Left lobe of liver (tissue), 2 donors: Measurements from ENCODE around the gene BRPF3. TPM values are rescaled to one million over a fixed set of nuclear protein-coding genes. Genes with fewer than 3 reads are reported as not detected.

Source experiments
- ATAC-seq: fragments of 200-7000 bp; cut with Tn5 transposase; one replicate; pipeline ENCODE4 v1.9.1; 2020; ENCODE audit warnings: mild to moderate bottlenecking, moderate library complexity
- DNase-seq: peaks from one replicate; pipeline ENCODE4 v3.0.0-alpha.2; 2020; ENCODE audit warnings: low spot score
- total RNA-seq: library from RNA; stranded (reverse); gene quantifications from one replicate; pipeline ENCODE4 v1.2.1, GENCODE V29; 2021
- donor health status: DM: no; HTN: no; CAD: no; lungs with moderate emphysema.
- donor health status: DM: no; HTN: yes; CAD: no.

BRPF3 gene
- 18.4 TPM for total RNA-seq

- DNase-seq (peak; percentile 85), ATAC-seq (peak; percentile 81)
Observed at GRCh38 chr6:36196113-36196879, at the start of gene BRPF3. Gene BRPF3, plus strand, starts transcription at chr6:36196744. Its CDS starts 3,579 bp downstream, at chr6:36200323.

GRCh38 chr6:36147294-36147693 lies 49.2 kb upstream of the BRPF3 start:
- DNase-seq (no peak), ATAC-seq (peak; percentile 21)

- DNase-seq (no peak), ATAC-seq (peak; percentile 54)
Observed at GRCh38 chr6:36149476-36149875, 47.1 kb upstream of the BRPF3 start.

- DNase-seq (no peak), ATAC-seq (no peak)
Observed at GRCh38 chr6:36150283-36150682, 46.3 kb upstream of the BRPF3 start.

GRCh38 chr6:36154286-36154685 lies 42.3 kb upstream of the BRPF3 start:
- ATAC-seq (no peak), DNase-seq (no peak)

GRCh38 chr6:36155662-36156061 lies 40.9 kb upstream of the BRPF3 start:
- DNase-seq (no peak), ATAC-seq (no peak)

GRCh38 chr6:36160147-36160760 lies 36.3 kb upstream of the BRPF3 start:
- DNase-seq (no peak), ATAC-seq (no peak)

GRCh38 chr6:36169023-36170007 lies 27.2 kb upstream of the BRPF3 start:
- DNase-seq (no peak), ATAC-seq (no peak)

- DNase-seq (no peak), ATAC-seq (no peak)
Observed at GRCh38 chr6:36170704-36171103, 25.8 kb upstream of the BRPF3 start.

GRCh38 chr6:36171573-36171972 lies 25.0 kb upstream of the BRPF3 start:
- no peak for ATAC-seq
- DNase-seq = no peak

- DNase-seq = no peak
- no peak for ATAC-seq
Observed at GRCh38 chr6:36177166-36177565, 19.4 kb upstream of the BRPF3 start.

GRCh38 chr6:36178544-36178943 lies 18.0 kb upstream of the BRPF3 start:
- DNase-seq = no peak
- no peak for ATAC-seq

- no peak for ATAC-seq
- DNase-seq = no peak
Observed at GRCh38 chr6:36180126-36180525, 16.4 kb upstream of the BRPF3 start.

GRCh38 chr6:36184311-36184710 lies 12.2 kb upstream of the BRPF3 start:
- DNase-seq (no peak), ATAC-seq (no peak)

- DNase-seq = no peak
Observed at GRCh38 chr6:36186199-36186598, 10.3 kb upstream of the BRPF3 start.

GRCh38 chr6:36187446-36187845 lies 9.1 kb upstream of the BRPF3 start:
- no peak for ATAC-seq
- DNase-seq = no peak

More at GRCh38 chr6:36186199-36186598, 10.3 kb upstream of the BRPF3 start:
- ATAC-seq = no peak

GRCh38 chr6:36195471-36196112 lies 952 bp upstream of the BRPF3 start:
- peak; percentile 45 for ATAC-seq
- no peak for DNase-seq

GRCh38 chr6:36196880-36197548 lies 470 bp downstream of the BRPF3 start:
- DNase-seq = peak; percentile 100
- ATAC-seq = peak; percentile 87

GRCh38 chr6:36197739-36198221 lies 1.2 kb downstream of the BRPF3 start:
- peak; percentile 21 for ATAC-seq
- DNase-seq = peak; percentile 70

GRCh38 chr6:36198986-36199385 lies 2.4 kb downstream of the BRPF3 start:
- no peak for ATAC-seq
- no peak for DNase-seq
